ENCODE data around the gene DEAF1. TPM values are rescaled to one million over a fixed set of nuclear protein-coding genes. Genes with fewer than 3 reads are reported as not detected.

DEAF1 gene
- total and polyA plus RNA-seq, 2 donors (not counting 3 experiments of a cell fraction or from before 2014, with no cell fraction given) = 43.6 to 55.7 TPM

DNA sequence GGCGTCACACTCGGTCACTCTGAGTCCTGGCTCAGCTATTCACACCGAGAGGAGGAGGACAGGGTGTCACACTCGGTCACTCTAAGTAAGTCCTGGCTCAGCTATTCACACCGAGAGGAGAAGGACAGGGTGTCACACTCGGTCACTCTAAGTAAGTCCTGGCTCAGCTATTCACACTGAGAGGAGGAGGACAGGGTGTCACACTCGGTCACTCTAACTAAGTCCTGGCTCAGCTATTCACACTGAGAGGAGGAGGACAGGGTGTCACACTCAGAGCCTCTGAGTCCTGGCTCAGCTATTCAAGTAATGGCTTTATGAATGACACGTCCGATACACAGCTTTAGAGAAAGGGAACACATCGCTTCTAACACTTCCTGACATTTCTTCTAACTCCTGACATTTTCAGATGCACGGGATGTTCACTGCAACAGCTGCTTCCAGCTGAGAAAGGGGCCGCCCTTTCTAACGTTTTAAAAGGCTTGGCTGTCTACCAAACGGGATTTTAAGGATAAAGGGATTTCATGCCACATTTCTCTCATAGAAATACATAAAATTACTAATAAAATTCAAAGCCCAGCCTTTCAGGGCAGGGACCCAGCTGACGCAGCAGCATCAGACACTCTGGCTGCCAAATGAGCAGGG is 29.8 kb downstream of the DEAF1 start:
- BruUV-seq (replicated peaks) = no TSS peak
- ChIA-PET POLR2A (no interaction called here), CTCF (interaction anchor here (1.0 to 1.6 kb wide), 3 partner anchors 9 to 57 kb away, joined by 3 to 4 read pairs (median 4); partner anchors contain the start of gene TMEM80)
- no peaks in the 10 kb centered on the region for H4K20me1 ChIP-seq (replicated peaks; ENCODE audit: control insufficient read depth, extremely low read depth, insufficient read depth, low read length)
- H3K36me3 ChIP-seq (ENCODE audit: control insufficient read depth in 2 of 2, extremely low read depth in 1 of 2, insufficient read depth in 2 of 2, low read length in 2 of 2) = peaks cover 2 to 19% of the 10 kb centered on the region in 2 experiments
- no peaks in the 10 kb centered on the region for H3K9me1 ChIP-seq (replicated peaks; ENCODE audit: control insufficient read depth, extremely low read depth, insufficient read depth, low read length)
- DNase-seq (ENCODE audit: low read depth, low spot score) (no peak), FAIRE-seq (no peak)
- TF ChIP-seq, protein P1, sequence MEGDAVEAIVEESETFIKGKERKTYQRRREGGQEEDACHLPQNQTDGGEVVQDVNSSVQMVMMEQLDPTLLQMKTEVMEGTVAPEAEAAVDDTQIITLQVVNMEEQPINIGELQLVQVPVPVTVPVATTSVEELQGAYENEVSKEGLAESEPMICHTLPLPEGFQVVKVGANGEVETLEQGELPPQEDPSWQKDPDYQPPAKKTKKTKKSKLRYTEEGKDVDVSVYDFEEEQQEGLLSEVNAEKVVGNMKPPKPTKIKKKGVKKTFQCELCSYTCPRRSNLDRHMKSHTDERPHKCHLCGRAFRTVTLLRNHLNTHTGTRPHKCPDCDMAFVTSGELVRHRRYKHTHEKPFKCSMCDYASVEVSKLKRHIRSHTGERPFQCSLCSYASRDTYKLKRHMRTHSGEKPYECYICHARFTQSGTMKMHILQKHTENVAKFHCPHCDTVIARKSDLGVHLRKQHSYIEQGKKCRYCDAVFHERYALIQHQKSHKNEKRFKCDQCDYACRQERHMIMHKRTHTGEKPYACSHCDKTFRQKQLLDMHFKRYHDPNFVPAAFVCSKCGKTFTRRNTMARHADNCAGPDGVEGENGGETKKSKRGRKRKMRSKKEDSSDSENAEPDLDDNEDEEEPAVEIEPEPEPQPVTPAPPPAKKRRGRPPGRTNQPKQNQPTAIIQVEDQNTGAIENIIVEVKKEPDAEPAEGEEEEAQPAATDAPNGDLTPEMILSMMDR (IDR thresholded peaks at IDR 0.05; ENCODE audit: extremely low read depth in 1 of 2, insufficient read depth in 1 of 2, low read depth in 1 of 2, low read length in 2 of 2) = no peak
- TF ChIP-seq POLR2A (IDR thresholded peaks at IDR 0.05; ENCODE audit: low read depth, low read length) (no peak), FOS (IDR thresholded peaks at IDR 0.05; ENCODE audit: borderline replicate concordance, insufficient read depth, low read length) (no peak), JUN (IDR thresholded peaks at IDR 0.05; ENCODE audit: borderline replicate concordance, insufficient read depth, insufficient read length, low read depth) (no peak), GATA2 (IDR thresholded peaks at IDR 0.05; ENCODE audit: insufficient read depth, insufficient read length, low read depth, low read length) (no peak), POLR2AphosphoS5 (IDR thresholded peaks at IDR 0.05; ENCODE audit: insufficient read depth, low read depth, low read length) (no peak), EZH2 (IDR thresholded peaks at IDR 0.05; ENCODE audit: borderline replicate concordance, low read depth, low read length, severe bottlenecking) (no peak), MYC (IDR thresholded peaks at IDR 0.05; ENCODE audit: low read depth, low read length) (no peak)
- TF ChIP-seq, protein P2, sequence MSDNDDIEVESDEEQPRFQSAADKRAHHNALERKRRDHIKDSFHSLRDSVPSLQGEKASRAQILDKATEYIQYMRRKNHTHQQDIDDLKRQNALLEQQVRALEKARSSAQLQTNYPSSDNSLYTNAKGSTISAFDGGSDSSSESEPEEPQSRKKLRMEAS (IDR thresholded peaks at IDR 0.05; ENCODE audit: insufficient read depth, insufficient read length) = no peak
- H3K9me3 ChIP-seq (replicated peaks; ENCODE audit: control insufficient read depth, insufficient read depth, low read length) = no peaks in the 10 kb centered on the region
- H3K4me3 ChIP-seq (replicated peaks in 1 of 3; ENCODE audit: insufficient read depth in 1 of 3, low read depth in 1 of 3, low read length in 3 of 3) = no peak overlapping the region
- intact Hi-C loops (cut with micrococcal nuclease) = no loop called here
- no peaks in the 10 kb centered on the region for H3K4me1 ChIP-seq (ENCODE audit: control insufficient read depth, extremely low read depth, insufficient read depth, low read length)
- no peaks in the 10 kb centered on the region for H3K79me2 ChIP-seq (ENCODE audit: control insufficient read depth, insufficient read depth, low read length)
- no peak overlapping the region for H3K27ac ChIP-seq (ENCODE audit: insufficient read depth, low read depth, low read length)
- no peaks in the 10 kb centered on the region for H3K27me3 ChIP-seq (ENCODE audit: control insufficient read depth in 2 of 2, insufficient read depth in 2 of 2, low read length in 2 of 2)
- no peak overlapping the region for H2AFZ ChIP-seq (ENCODE audit: low read depth, low read length)
- dilution Hi-C loops (cut with MboI; ENCODE audit: extremely low pct_ligation_motif_present, low sequenced_read_pairs) = no loop called here
- no peak overlapping the region for H3K9ac ChIP-seq (replicated peaks; ENCODE audit: extremely low read depth, insufficient read depth, low read length)
- no peak overlapping the region for H3K4me2 ChIP-seq (ENCODE audit: insufficient read depth, low read length)

Data from endothelial cell of umbilical vein (primary cell).